ENCODE results near the gene POLR3A. TPM values are rescaled to one million over a fixed set of nuclear protein-coding genes. Genes with fewer than 3 reads are reported as not detected.

POLR3A gene
- total and polyA plus RNA-seq, 2 of the 13 experiments (the other 11 are each of a cell fraction or from before 2014, with no cell fraction given), result 13.6 to 19.2 TPM

DNA sequence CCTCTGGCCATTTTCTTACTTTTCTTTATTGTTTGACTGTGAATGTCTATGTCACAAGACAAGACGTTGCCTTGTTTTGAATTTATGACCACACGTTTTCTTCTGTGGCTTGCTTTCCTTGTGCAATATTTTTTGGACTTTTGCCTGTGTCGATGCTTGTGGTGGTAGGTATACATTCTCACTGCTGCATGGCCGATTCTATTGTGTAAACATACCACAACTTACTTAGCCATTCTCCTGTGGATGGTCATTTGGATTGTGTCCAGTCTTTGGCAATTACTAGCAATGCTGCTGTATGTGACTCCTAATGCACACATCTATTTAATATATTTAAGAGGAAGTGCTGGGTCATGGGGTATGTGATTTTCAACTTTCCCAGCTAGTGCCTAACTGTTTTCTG is 84.8 kb downstream of the POLR3A start (continued):
- no peak for TF ChIP-seq ZNF547 (CRISPR knock-in tag; IDR thresholded peaks at IDR 0.05)
- TF ChIP-seq CC2D1A (CRISPR knock-in tag; IDR thresholded peaks at IDR 0.05), result no peak
- no peak for TF ChIP-seq BRCA1 (CRISPR knock-in tag; IDR thresholded peaks at IDR 0.05)
- no peak for TF ChIP-seq KDM4B (CRISPR knock-in tag; IDR thresholded peaks at IDR 0.05)
- TF ChIP-seq, protein P1, sequence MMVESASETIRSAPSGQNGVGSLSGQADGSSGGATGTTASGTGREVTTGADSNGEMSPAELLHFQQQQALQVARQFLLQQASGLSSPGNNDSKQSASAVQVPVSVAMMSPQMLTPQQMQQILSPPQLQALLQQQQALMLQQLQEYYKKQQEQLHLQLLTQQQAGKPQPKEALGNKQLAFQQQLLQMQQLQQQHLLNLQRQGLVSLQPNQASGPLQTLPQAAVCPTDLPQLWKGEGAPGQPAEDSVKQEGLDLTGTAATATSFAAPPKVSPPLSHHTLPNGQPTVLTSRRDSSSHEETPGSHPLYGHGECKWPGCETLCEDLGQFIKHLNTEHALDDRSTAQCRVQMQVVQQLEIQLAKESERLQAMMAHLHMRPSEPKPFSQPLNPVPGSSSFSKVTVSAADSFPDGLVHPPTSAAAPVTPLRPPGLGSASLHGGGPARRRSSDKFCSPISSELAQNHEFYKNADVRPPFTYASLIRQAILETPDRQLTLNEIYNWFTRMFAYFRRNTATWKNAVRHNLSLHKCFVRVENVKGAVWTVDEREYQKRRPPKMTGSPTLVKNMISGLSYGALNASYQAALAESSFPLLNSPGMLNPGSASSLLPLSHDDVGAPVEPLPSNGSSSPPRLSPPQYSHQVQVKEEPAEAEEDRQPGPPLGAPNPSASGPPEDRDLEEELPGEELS (CRISPR knock-in tag; IDR thresholded peaks at IDR 0.05), result no peak
- TF ChIP-seq ETV5 (CRISPR knock-in tag; IDR thresholded peaks at IDR 0.05; ENCODE audit: borderline replicate concordance), result 0 out of 2 replicates have a peak, but pooled peaks have one; percentile 15
- no peak for TF ChIP-seq RFXANK (CRISPR knock-in tag; IDR thresholded peaks at IDR 0.05)
- no peak for TF ChIP-seq ZEB1 (IDR thresholded peaks at IDR 0.05; ENCODE audit: insufficient replicate concordance, low read depth)
- TF ChIP-seq RXRB (CRISPR knock-in tag; IDR thresholded peaks at IDR 0.05; ENCODE audit: borderline replicate concordance), result peak; percentile 30; the same call in 1 of the 2 replicates
- TF ChIP-seq, protein P2, sequence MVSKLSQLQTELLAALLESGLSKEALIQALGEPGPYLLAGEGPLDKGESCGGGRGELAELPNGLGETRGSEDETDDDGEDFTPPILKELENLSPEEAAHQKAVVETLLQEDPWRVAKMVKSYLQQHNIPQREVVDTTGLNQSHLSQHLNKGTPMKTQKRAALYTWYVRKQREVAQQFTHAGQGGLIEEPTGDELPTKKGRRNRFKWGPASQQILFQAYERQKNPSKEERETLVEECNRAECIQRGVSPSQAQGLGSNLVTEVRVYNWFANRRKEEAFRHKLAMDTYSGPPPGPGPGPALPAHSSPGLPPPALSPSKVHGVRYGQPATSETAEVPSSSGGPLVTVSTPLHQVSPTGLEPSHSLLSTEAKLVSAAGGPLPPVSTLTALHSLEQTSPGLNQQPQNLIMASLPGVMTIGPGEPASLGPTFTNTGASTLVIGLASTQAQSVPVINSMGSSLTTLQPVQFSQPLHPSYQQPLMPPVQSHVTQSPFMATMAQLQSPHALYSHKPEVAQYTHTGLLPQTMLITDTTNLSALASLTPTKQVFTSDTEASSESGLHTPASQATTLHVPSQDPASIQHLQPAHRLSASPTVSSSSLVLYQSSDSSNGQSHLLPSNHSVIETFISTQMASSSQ (IDR thresholded peaks at IDR 0.05; ENCODE audit: low read depth), result no peak
- TF ChIP-seq, protein P2 (CRISPR knock-in tag; IDR thresholded peaks at IDR 0.05; ENCODE audit: borderline replicate concordance), result no peak
- TF ChIP-seq SSRP1 (CRISPR knock-in tag; IDR thresholded peaks at IDR 0.05), result 0 out of 2 replicates have a peak, but pooled peaks have one; percentile 63
- TF ChIP-seq ATF7 (IDR thresholded peaks at IDR 0.05), result no peak
- no peak for TF ChIP-seq ATF7 (CRISPR knock-in tag; IDR thresholded peaks at IDR 0.05)
- no peak for TF ChIP-seq SPEN (CRISPR knock-in tag; IDR thresholded peaks at IDR 0.05; ENCODE audit: low read depth)
- TF ChIP-seq, protein P3, sequence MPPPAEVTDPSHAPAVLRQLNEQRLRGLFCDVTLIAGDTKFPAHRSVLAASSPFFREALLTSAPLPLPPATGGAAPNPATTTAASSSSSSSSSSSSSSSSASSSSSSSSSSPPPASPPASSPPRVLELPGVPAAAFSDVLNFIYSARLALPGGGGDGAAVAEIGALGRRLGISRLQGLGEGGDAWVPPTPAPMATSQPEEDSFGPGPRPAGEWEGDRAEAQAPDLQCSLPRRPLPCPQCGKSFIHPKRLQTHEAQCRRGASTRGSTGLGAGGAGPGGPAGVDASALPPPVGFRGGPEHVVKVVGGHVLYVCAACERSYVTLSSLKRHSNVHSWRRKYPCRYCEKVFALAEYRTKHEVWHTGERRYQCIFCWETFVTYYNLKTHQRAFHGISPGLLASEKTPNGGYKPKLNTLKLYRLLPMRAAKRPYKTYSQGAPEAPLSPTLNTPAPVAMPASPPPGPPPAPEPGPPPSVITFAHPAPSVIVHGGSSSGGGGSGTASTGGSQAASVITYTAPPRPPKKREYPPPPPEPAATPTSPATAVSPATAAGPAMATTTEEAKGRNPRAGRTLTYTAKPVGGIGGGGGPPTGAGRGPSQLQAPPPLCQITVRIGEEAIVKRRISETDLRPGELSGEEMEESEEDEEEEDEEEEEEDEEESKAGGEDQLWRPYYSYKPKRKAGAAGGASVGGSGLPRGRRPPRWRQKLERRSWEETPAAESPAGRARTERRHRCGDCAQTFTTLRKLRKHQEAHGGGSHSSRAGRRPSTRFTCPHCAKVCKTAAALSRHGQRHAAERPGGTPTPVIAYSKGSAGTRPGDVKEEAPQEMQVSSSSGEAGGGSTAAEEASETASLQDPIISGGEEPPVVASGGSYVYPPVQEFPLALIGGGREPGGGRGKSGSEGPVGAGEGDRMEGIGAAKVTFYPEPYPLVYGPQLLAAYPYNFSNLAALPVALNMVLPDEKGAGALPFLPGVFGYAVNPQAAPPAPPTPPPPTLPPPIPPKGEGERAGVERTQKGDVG (CRISPR knock-in tag; IDR thresholded peaks at IDR 0.05; ENCODE audit: borderline replicate concordance), result no peak
- 0 out of 2 replicates have a peak, but pooled peaks have one; percentile 10 for TF ChIP-seq SMC3 (IDR thresholded peaks at IDR 0.05; ENCODE audit: low read length)
- TF ChIP-seq FOXA3 (CRISPR knock-in tag; IDR thresholded peaks at IDR 0.05), result peak; percentile 68; the same call in 1 of the 2 replicates
- TF ChIP-seq, protein P4, sequence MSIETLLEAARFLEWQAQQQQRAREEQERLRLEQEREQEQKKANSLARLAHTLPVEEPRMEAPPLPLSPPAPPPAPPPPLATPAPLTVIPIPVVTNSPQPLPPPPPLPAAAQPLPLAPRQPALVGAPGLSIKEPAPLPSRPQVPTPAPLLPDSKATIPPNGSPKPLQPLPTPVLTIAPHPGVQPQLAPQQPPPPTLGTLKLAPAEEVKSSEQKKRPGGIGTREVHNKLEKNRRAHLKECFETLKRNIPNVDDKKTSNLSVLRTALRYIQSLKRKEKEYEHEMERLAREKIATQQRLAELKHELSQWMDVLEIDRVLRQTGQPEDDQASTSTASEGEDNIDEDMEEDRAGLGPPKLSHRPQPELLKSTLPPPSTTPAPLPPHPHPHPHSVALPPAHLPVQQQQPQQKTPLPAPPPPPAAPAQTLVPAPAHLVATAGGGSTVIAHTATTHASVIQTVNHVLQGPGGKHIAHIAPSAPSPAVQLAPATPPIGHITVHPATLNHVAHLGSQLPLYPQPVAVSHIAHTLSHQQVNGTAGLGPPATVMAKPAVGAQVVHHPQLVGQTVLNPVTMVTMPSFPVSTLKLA (IDR thresholded peaks at IDR 0.05), result no peak
- TF ChIP-seq, protein P5, sequence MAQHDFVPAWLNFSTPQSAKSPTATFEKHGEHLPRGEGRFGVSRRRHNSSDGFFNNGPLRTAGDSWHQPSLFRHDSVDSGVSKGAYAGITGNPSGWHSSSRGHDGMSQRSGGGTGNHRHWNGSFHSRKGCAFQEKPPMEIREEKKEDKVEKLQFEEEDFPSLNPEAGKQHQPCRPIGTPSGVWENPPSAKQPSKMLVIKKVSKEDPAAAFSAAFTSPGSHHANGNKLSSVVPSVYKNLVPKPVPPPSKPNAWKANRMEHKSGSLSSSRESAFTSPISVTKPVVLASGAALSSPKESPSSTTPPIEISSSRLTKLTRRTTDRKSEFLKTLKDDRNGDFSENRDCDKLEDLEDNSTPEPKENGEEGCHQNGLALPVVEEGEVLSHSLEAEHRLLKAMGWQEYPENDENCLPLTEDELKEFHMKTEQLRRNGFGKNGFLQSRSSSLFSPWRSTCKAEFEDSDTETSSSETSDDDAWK (CRISPR knock-in tag; IDR thresholded peaks at IDR 0.05), result no peak
